ENCODE measurements around the gene DNAJA1. TPM values are rescaled to one million over a fixed set of nuclear protein-coding genes. Genes with fewer than 3 reads are reported as not detected.
A peak's percentile ranks its signal among the peaks of the same experiment; 100 is the strongest.
"Not testable (repeated sequence)": the region's sequence is repeated elsewhere in the genome, so short reads cannot be mapped to it uniquely, and the experiment has no call there.

The DNAJA1 gene
- total and polyA plus RNA-seq, 2 experiments from 2014 or later: 171 to 173 TPM

- Histone ChIP-seq H3K27ac (no peak overlapping the region), H4K20me1 (ENCODE audit: insufficient read depth, poor library complexity, severe bottlenecking) (peaks cover 12% of the 10 kb centered on the region), H3K4me3 (no peak overlapping the region), H3K4me1 (ENCODE audit: insufficient read depth) (peaks cover 13% of the 10 kb centered on the region), H2AFZ (no peak overlapping the region), H3K36me3 (replicated peaks; ENCODE audit: insufficient read depth, low read depth) (peaks cover 5% of the 10 kb centered on the region), H3K9me3 (ENCODE audit: low read depth) (no peaks in the 10 kb centered on the region), H3K79me2 (peaks cover 52% of the 10 kb centered on the region), H3K4me2 (no peak overlapping the region), H3K27me3 (no peaks in the 10 kb centered on the region), H3K9me2 (replicated peaks; ENCODE audit: insufficient read depth) (no peaks in the 10 kb centered on the region)
- no peak for DNase-seq (ENCODE audit: low spot score)
- TF ChIP-seq EZH2phosphoT487 (IDR thresholded peaks at IDR 0.05; ENCODE audit: low read depth, severe bottlenecking, unreplicated experiment) (no peak), EZH2 (IDR thresholded peaks at IDR 0.05; ENCODE audit: borderline replicate concordance) (no peak), CTCF (IDR thresholded peaks at IDR 0.05; ENCODE audit: poor library complexity) (no peak)
- WGBS (ENCODE audit: low lambda C conversion rate, missing lambda C conversion rate): 80% methylated on average over 6 of the region's 6 CpGs
Measured at GRCh38 chr9:32991897-32992594, 33.0 kb upstream of the DNAJA1 start.

DNA sequence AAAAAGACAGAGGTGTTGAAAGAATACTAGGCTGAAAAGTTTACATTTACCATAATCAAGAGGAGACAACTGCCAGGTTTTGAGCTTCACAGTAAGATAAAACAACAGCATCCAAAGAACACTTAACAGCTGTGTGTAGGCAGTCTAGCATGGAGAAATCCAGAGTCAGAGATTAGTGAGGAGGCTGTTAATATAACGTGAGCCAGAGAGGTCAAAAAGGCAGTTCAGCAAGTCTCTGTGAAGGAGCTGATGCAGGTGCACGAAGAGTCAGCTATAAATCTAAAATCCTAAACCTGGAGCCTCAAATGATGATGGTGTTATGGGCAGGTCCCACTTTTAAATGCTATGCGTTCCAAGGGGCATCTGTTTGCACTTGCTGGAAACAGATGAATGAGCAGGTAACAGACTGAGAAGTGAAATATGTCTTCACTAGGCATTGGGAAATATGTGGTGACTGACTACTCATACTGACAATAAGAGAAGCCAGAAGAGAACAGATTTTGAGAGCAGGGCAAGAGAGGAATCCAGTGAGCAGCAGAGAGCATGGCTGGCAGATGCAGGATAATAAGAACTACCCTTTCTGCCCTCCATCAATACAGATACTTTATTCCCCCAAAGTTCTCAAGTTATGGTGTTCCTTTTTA is 32.4 kb upstream of the DNAJA1 start:
- TF ChIP-seq EZH2phosphoT487 (IDR thresholded peaks at IDR 0.05; ENCODE audit: low read depth, severe bottlenecking, unreplicated experiment) (no peak), CTCF (IDR thresholded peaks at IDR 0.05; ENCODE audit: poor library complexity) (no peak), EZH2 (IDR thresholded peaks at IDR 0.05; ENCODE audit: borderline replicate concordance) (no peak)
- Histone ChIP-seq H2AFZ (no peak overlapping the region), H3K79me2 (peaks cover 59% of the 10 kb centered on the region), H4K20me1 (ENCODE audit: insufficient read depth, poor library complexity, severe bottlenecking) (peaks cover 12% of the 10 kb centered on the region), H3K4me3 (no peak overlapping the region), H3K9me3 (ENCODE audit: low read depth) (no peaks in the 10 kb centered on the region), H3K4me2 (no peak overlapping the region), H3K36me3 (replicated peaks; ENCODE audit: insufficient read depth, low read depth) (peaks cover 5% of the 10 kb centered on the region), H3K27me3 (no peaks in the 10 kb centered on the region), H3K9me2 (replicated peaks; ENCODE audit: insufficient read depth) (no peaks in the 10 kb centered on the region), H3K27ac (no peak overlapping the region), H3K4me1 (ENCODE audit: insufficient read depth) (peaks cover 13% of the 10 kb centered on the region)
- DNase-seq (ENCODE audit: low spot score): no peak
- 79% methylated on average over 3 of the region's 3 CpGs for WGBS (ENCODE audit: low lambda C conversion rate, missing lambda C conversion rate)

DNA sequence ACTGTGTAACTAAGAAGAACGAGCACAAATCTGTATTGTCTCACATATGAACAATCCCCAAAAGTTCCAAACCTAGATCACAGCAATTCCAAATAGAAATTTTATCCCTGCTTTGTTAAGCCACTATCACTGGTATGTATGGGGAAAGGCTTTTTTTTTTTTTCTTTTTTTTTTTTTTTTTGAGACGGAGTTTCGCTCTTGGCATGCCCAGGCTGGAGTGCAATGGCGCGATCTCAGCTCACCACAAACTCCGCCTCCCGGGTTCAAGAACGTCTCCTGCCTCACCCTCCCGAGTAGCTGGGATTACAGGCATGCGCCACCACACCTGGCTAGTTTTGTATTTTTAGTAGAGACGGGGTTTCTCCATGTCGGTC is 24.4 kb upstream of the DNAJA1 start:
- H3K9me3 ChIP-seq (ENCODE audit: low read depth); H3K9me2 ChIP-seq (replicated peaks; ENCODE audit: insufficient read depth); H3K4me1 ChIP-seq (ENCODE audit: insufficient read depth); DNase-seq (ENCODE audit: low spot score); H3K27me3 ChIP-seq; H3K36me3 ChIP-seq (replicated peaks; ENCODE audit: insufficient read depth, low read depth); H4K20me1 ChIP-seq (ENCODE audit: insufficient read depth, poor library complexity, severe bottlenecking): not testable (repeated sequence)
- Histone ChIP-seq H3K79me2 (peaks cover 45% of the 10 kb centered on the region), H3K4me2 (peak overlapping the region; percentile 84), H2AFZ (peak overlapping the region; percentile 90), H3K27ac (peak overlapping the region; percentile 97), H3K4me3 (peak overlapping the region; percentile 74)
- WGBS (ENCODE audit: low lambda C conversion rate, missing lambda C conversion rate): 16% methylated on average over 12 of the region's 12 CpGs

DNA sequence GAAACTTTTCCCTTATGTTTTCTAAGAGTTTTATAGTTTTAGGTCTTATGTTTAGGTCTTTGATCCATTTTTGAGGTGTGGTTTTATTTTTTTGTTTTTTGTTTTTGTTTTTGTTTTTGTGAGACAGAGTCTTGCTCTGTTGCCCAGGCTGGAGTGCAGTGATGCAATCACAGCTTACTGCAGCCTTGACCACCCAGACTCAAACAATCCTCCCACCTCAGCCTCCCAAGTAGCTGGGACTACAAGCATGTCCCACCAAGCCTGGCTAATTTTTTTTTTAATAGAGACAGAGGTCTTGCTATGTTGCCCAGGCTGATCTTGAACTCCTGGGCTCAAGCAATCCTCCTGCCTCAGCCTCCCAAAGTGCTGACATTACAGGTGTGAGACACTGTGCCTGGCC is 19.7 kb upstream of the DNAJA1 start:
- not testable (repeated sequence) for DNase-seq (ENCODE audit: low spot score); H3K4me1 ChIP-seq (ENCODE audit: insufficient read depth); H3K4me3 ChIP-seq; H3K27ac ChIP-seq; H4K20me1 ChIP-seq (ENCODE audit: insufficient read depth, poor library complexity, severe bottlenecking); H3K27me3 ChIP-seq; H3K9me2 ChIP-seq (replicated peaks; ENCODE audit: insufficient read depth); H3K79me2 ChIP-seq; H3K4me2 ChIP-seq; H3K36me3 ChIP-seq (replicated peaks; ENCODE audit: insufficient read depth, low read depth); H2AFZ ChIP-seq; H3K9me3 ChIP-seq (ENCODE audit: low read depth)

Data from hepatocyte (in vitro differentiated cells).